K562 (cell line): Measurements from ENCODE around the gene KRT36. TPM values are rescaled to one million over a fixed set of nuclear protein-coding genes. Genes with fewer than 3 reads are reported as not detected.

ENCODE experiments used
- ATAC-seq: fragments of 200-7000 bp; cut with Tn5 transposase; 3 replicates; pipeline ENCODE4 v1.9.1; 2020; ENCODE audit warnings: moderate library complexity
- BruUV-seq: library from RNA; stranded (reverse); fragments of 400-500 nt; replicated peaks from 2 replicates; lab custom pipeline; 2021; lab: Mats Ljungman, UMichigan
- CTCF ChIA-PET: fragments of 300-600 bp; formaldehyde crosslinking; extraction: SDS; loops from one replicate; lab custom pipeline; 2021; ENCODE audit warnings: low intra/inter-chr PET ratio; lab: Yijun Ruan, JAX
- POLR2A ChIA-PET: fragments of 300-600, 350-650 bp; sonication (Branson Sonifier 250); formaldehyde crosslinking; extraction: SDS; loops from one replicate; lab custom pipeline; 2021; ENCODE audit warnings: antibody characterized with exemption, inconsistent platforms; lab: Yijun Ruan, JAX
- DNase-seq, 4 experiments: peaks; one replicate each; pipeline versions ENCODE4 v3.0.0 to v3.0.0-alpha.2; 2011 to 2018; ENCODE audit warnings: low spot score in 3 of 4, mixed read lengths in 3 of 4; ENCODE audit errors: extremely low read depth in 1 of 4
- FAIRE-seq: peaks from 2 replicates; lab custom pipeline; 2011; peaks lifted over from hg19 to GRCh38; lab: Jason Lieb, UNC
- H2AFZ ChIP-seq: 2 replicates; pipeline ENCODE4 v1.6.0; 2011; ENCODE audit warnings: low read depth, low read length, control low read depth, inconsistent platforms
- H3K27ac ChIP-seq: fragments of 200-600 bp; 3 replicates; pipeline ENCODE4 v1.8.0; 2011; ENCODE audit warnings: low read depth, mild to moderate bottlenecking, control low read depth, inconsistent platforms, low read length, moderate library complexity, mixed read lengths; ENCODE audit errors: extremely low read depth
- H3K27me3 ChIP-seq, 2 experiments: fragments of 300-600 bp in 1 of 2; 2 replicates in 1 of 2; 3 replicates in 1 of 2; pipeline versions ENCODE4 v1.6.0 to v1.8.0; 2011; ENCODE audit warnings: inconsistent platforms in 2 of 2, low read length in 2 of 2, mild to moderate bottlenecking in 1 of 2, mixed read lengths in 1 of 2, moderate library complexity in 1 of 2; ENCODE audit not compliant: control insufficient read depth in 2 of 2, insufficient read depth in 2 of 2
- H3K36me3 ChIP-seq: fragments of 300-600 bp; 3 replicates; pipeline ENCODE4 v1.8.0; 2011; ENCODE audit warnings: mild to moderate bottlenecking, low read length, inconsistent platforms; ENCODE audit not compliant: control insufficient read depth, insufficient read depth
- H3K4me1 ChIP-seq, 2 experiments: fragments of 200-600 bp in 1 of 2; replicated peaks in 1 of 2; 2 replicates in 1 of 2; 3 replicates in 1 of 2; pipeline versions ENCODE4 v1.5.1 to v1.8.0; 2011; ENCODE audit warnings: inconsistent platforms in 2 of 2, low read length in 2 of 2, mild to moderate bottlenecking in 1 of 2, mixed read lengths in 1 of 2, moderate library complexity in 1 of 2; ENCODE audit not compliant: control insufficient read depth in 2 of 2, insufficient read depth in 2 of 2
- H3K4me2 ChIP-seq: 2 replicates; pipeline ENCODE4 v1.6.1; 2011; ENCODE audit warnings: low read length, control low read depth, inconsistent platforms, mixed read lengths; ENCODE audit not compliant: insufficient read depth
- H3K4me3 ChIP-seq: fragments of 200-600 bp; sonication (generic), shearing (Covaris generic); 2 replicates; pipeline ENCODE4 v1.5.1; 2016; ENCODE audit warnings: control low read depth, inconsistent platforms
- H3K79me2 ChIP-seq: fragments of 200-600 bp; 3 replicates; pipeline ENCODE4 v1.8.0; 2011; ENCODE audit warnings: low read length, inconsistent platforms; ENCODE audit not compliant: control insufficient read depth, insufficient read depth
- H3K9ac ChIP-seq, 2 experiments: 2 replicates each; pipeline versions ENCODE4 v1.6.0 to v1.6.1; 2011; ENCODE audit warnings: low read depth in 2 of 2, low read length in 2 of 2, control low read depth in 1 of 2, inconsistent platforms in 1 of 2, mild to moderate bottlenecking in 1 of 2, mixed read lengths in 1 of 2; ENCODE audit not compliant: insufficient read depth in 1 of 2
- H3K9me1 ChIP-seq: one replicate; pipeline ENCODE4 v1.6.0; 2011; ENCODE audit warnings: inconsistent platforms, mild to moderate bottlenecking, low read length, moderate library complexity; ENCODE audit not compliant: control insufficient read depth, insufficient read depth
- H3K9me3 ChIP-seq: replicated peaks from 2 replicates; pipeline ENCODE4 v1.5.1; 2011; ENCODE audit warnings: low read depth, low read length, inconsistent platforms; ENCODE audit not compliant: control insufficient read depth, insufficient read depth
- H4K20me1 ChIP-seq: replicated peaks from 2 replicates; pipeline ENCODE4 v1.6.1; 2011; ENCODE audit warnings: low read length, inconsistent platforms, mixed read lengths; ENCODE audit not compliant: control insufficient read depth, insufficient read depth
- CAMTA2 ChIP-seq: fragments of 250-450 bp; sonication (Bioruptor Pico); conservative IDR thresholded peaks from 2 replicates; pipeline ENCODE4 v1.5.1; 2022
- GTF3C2 ChIP-seq: IDR thresholded peaks from 3 replicates; pipeline ENCODE4 v1.6.1; 2011; ENCODE audit warnings: borderline replicate concordance, mild to moderate bottlenecking, moderate library complexity; ENCODE audit not compliant: insufficient read length; ENCODE audit errors: extremely low read depth
- HDAC1 ChIP-seq, 2 experiments: fragments of 450-650 bp; IDR thresholded peaks; 2 replicates each; pipeline ENCODE4 v1.6.1; 2016 to 2017; ENCODE audit warnings: inconsistent platforms in 1 of 2, mild to moderate bottlenecking in 1 of 2, moderate library complexity in 1 of 2
- HDAC2 ChIP-seq: fragments of 450-650 bp; IDR thresholded peaks from 2 replicates; pipeline ENCODE4 v1.6.1; 2016; ENCODE audit warnings: mild to moderate bottlenecking
- IFI16 ChIP-seq: fragments of 250-450 bp; sonication (Bioruptor Pico); IDR thresholded peaks from 2 replicates; pipeline ENCODE4 v2.1.2; 2022; ENCODE audit warnings: mild to moderate bottlenecking, inconsistent platforms
- PTBP1 ChIP-seq: fragments of 200-400 bp; formaldehyde crosslinking; IDR thresholded peaks from 2 replicates; pipeline ENCODE4 v1.6.1; 2017; ENCODE audit warnings: low read depth, low read length
- RAD51 ChIP-seq: fragments of 450-650 bp; IDR thresholded peaks from 2 replicates; pipeline ENCODE4 v1.7.1; 2016; ENCODE audit warnings: low read depth, mild to moderate bottlenecking, borderline replicate concordance
- RBM25 ChIP-seq: fragments of 200-400 bp; formaldehyde crosslinking; IDR thresholded peaks from 2 replicates; pipeline ENCODE4 v1.6.1; 2018; ENCODE audit warnings: low read length, low read depth, moderate library complexity; ENCODE audit not compliant: severe bottlenecking
- RFX1 ChIP-seq: fragments of 450-650 bp; IDR thresholded peaks from 2 replicates; pipeline ENCODE4 v1.6.1; 2016; ENCODE audit warnings: mild to moderate bottlenecking, moderate library complexity
- SMAD1 ChIP-seq: fragments of 150-350 bp; IDR thresholded peaks from 2 replicates; pipeline ENCODE4 v1.6.1; 2014; ENCODE audit warnings: low read length, low read depth; ENCODE audit not compliant: partially characterized antibody
- SMARCA5 ChIP-seq: fragments of 450-650 bp; IDR thresholded peaks from 2 replicates; pipeline ENCODE4 v1.6.1; 2016
- SRSF7 ChIP-seq: fragments of 200-400 bp; formaldehyde crosslinking; optimal IDR thresholded peaks from 2 replicates; pipeline ENCODE3; 2017; ENCODE audit warnings: mild to moderate bottlenecking, low read depth, low read length
- ZFX ChIP-seq: sonication (generic); formaldehyde crosslinking; IDR thresholded peaks from 2 replicates; pipeline ENCODE4 v1.8.0; 2022; ENCODE audit warnings: mild to moderate bottlenecking, missing genetic modification reagents, moderate library complexity
- ZNF408 ChIP-seq: fragments of 250-450 bp; sonication (Bioruptor Pico); IDR thresholded peaks from 2 replicates; pipeline ENCODE4 v1.4.0; 2020; ENCODE audit warnings: low read depth, mild to moderate bottlenecking, moderate library complexity
- WGBS: fragments of 100-300 bp; shearing (Covaris generic); methylation state at CpG from one replicate; pipeline ENCODE4 v1.1.6; 2016; ENCODE audit warnings: low coverage, mixed read lengths; ENCODE audit not compliant: insufficient coverage; ENCODE audit errors: missing lambda C conversion rate; 5-methylcytosine and 5-hydroxymethylcytosine counted together
- in situ Hi-C: fragments of 300-500 bp; cut with MboI; formaldehyde crosslinking; loops from 4 replicates; pipeline ENCODE4 v1.15.0; 2018; ENCODE audit warnings: inconsistent platforms, mixed read lengths
- intact Hi-C: fragments of 100-400 bp; cut with micrococcal nuclease; formaldehyde crosslinking; loops from 2 replicates; pipeline ENCODE4 v1.14.2; 2022
- polyA plus RNA-seq, 8 experiments: library from polyadenylated mRNA; depleted of rRNA in 4 of 8; stranded (reverse) in 5 of 8; unstranded in 3 of 8; fragments of >200 nt; fragmentation: Nextera tagmentation in 2 of 8; fragmentation: Illumina TruSeq in 1 of 8; extraction: Ambion mirVana in 2 of 8; extraction: Trizol in 1 of 8; gene quantifications; 2 replicates each; pipeline versions ENCODE4 v1.2.1 to v1.2.3, GENCODE V29; 2011 to 2014; ENCODE audit warnings: inconsistent platforms in 1 of 8, missing spikeins in 1 of 8
- total RNA-seq, 7 experiments: library from RNA; depleted of rRNA in 6 of 7; stranded (reverse); fragments of >200 nt in 6 of 7; fragmentation: Illumina TruSeq in 2 of 7; extraction: Trizol in 2 of 7; gene quantifications; 2 replicates each; pipeline versions ENCODE4 v1.2.1 to v1.2.3, GENCODE V29; 2011 to 2021; ENCODE audit warnings: low replicate concordance in 1 of 7
- TF ChIP-seq, protein P1 (sequence below): fragments of 250-450 bp; sonication (Bioruptor Pico); IDR thresholded peaks from 2 replicates; pipeline ENCODE4 v1.8.0; 2021; ENCODE audit warnings: mild to moderate bottlenecking, moderate library complexity

Gene KRT36
- total and polyA plus RNA-seq, 9 of the 15 experiments (the other 6 are each of a cell fraction or from before 2014, with no cell fraction given) = 0.04 TPM; not detected in 8

DNA sequence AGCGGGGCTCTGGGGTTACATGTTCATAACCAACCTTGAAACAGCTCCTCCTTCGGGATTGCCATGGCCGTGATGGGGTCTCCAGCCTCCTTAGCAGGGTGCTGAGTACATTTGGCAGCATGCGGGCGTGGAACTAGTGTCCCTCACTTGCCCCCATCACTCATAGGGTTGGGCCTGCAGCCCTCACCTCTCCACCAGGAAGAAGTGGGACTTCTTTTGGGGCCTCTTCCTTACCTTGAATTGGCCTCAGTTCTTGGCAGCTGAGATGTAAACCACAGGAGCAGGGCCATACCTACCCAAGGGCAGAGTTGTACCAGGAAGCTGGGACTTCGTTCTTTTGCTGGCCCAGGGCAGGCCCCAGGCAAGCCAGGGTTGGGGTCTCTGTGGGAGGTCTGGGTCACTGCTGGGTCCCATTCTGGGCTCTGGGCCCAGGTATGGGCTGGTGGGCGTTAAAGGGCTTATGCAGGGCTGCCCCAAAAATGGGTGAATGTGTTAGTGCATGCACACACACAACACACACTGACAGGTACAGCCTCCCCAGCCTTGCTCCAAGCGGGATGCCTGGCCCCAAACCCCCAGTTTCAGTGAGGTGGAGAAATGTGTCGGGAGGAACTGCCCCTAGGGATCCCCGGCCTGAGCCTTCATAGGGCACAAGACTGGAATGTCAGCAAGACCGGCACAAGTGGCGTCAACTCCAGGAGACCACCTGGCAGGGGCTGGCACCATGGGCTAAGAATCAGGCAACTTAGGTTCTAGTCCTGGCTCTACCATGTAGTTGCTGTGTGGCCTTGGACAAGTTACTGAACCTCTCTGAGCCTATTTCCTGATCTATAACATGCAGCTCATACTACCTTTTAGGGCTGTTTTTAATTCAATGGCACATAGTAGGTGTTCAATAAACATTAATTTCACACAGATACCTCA is 32.9 kb upstream of the KRT36 start:
- Histone ChIP-seq H3K36me3 (peaks cover 33% of the 10 kb centered on the region; the same call in 1 of the 3 replicates), H2AFZ (no peak overlapping the region), H3K27ac (peak overlapping the region; percentile 70), H3K4me2 (no peak overlapping the region), H4K20me1 (no peaks in the 10 kb centered on the region; the same call in 1 of the 2 replicates), H3K9me1 (no peaks in the 10 kb centered on the region), H3K27me3 (no peaks in the 10 kb centered on the region), H3K4me3 (no peak overlapping the region), H3K9me3 (no peaks in the 10 kb centered on the region), H3K79me2 (peaks cover 18% of the 10 kb centered on the region), H3K4me1 (peaks cover 36 to 73% of the 10 kb centered on the region in 2 experiments), H3K9ac (peak overlapping the region; percentile 24 to 78; a peak in 3 of 4 replicates)
- BruUV-seq = no TSS peak
- in situ Hi-C loops = no loop called here
- ChIA-PET CTCF (no interaction called here), POLR2A (interaction anchor here (0.6 to 1.4 kb wide), 4 partner anchors 10 to 28 kb away, joined by 3 to 7 read pairs (median 3); no protein-coding TSS in a partner anchor)
- FAIRE-seq (peak; percentile 32), ATAC-seq (no peak), DNase-seq (no peak)
- intact Hi-C loops = no loop called here
- 82% methylated on average over 12 of the region's 12 CpGs for WGBS
- no peak for TF ChIP-seq ZFX (CRISPR knock-in tag)
- TF ChIP-seq, protein P1, sequence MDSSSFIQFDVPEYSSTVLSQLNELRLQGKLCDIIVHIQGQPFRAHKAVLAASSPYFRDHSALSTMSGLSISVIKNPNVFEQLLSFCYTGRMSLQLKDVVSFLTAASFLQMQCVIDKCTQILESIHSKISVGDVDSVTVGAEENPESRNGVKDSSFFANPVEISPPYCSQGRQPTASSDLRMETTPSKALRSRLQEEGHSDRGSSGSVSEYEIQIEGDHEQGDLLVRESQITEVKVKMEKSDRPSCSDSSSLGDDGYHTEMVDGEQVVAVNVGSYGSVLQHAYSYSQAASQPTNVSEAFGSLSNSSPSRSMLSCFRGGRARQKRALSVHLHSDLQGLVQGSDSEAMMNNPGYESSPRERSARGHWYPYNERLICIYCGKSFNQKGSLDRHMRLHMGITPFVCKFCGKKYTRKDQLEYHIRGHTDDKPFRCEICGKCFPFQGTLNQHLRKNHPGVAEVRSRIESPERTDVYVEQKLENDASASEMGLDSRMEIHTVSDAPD (CRISPR knock-in tag) = no peak
- TF ChIP-seq RBM25 = peak; percentile 99
- peak; percentile 32; the same call in 1 of the 2 replicates for TF ChIP-seq HDAC2
- no peak for TF ChIP-seq GTF3C2
- no peak for TF ChIP-seq IFI16 (CRISPR knock-in tag)
- TF ChIP-seq ZNF408 = no peak
- 0 out of 2 replicates have a peak, but pooled peaks have one; percentile 74 for TF ChIP-seq PTBP1
- no peak for TF ChIP-seq RFX1
- peak; percentile 86 for TF ChIP-seq SMARCA5
- no peak for TF ChIP-seq RAD51
- TF ChIP-seq CAMTA2 (CRISPR knock-in tag) = no peak
- 0 out of 4 replicates have a peak, but pooled peaks of 1 of the 2 experiments have one; percentile 31 for TF ChIP-seq HDAC1 (IDR thresholded peaks at IDR 0.05)
- no peak for TF ChIP-seq SMAD1
- TF ChIP-seq SRSF7 = no peak
